DMS53 (cell line): ENCODE measurements around the gene FAM8A1.
A peak's percentile ranks its signal among the peaks of the same experiment; 100 is the strongest.

Experiments
- DNase-seq: peaks from one replicate; lab custom pipeline; 2025; lab: John Stamatoyannopoulos, UW

Gene FAM8A1

DNA sequence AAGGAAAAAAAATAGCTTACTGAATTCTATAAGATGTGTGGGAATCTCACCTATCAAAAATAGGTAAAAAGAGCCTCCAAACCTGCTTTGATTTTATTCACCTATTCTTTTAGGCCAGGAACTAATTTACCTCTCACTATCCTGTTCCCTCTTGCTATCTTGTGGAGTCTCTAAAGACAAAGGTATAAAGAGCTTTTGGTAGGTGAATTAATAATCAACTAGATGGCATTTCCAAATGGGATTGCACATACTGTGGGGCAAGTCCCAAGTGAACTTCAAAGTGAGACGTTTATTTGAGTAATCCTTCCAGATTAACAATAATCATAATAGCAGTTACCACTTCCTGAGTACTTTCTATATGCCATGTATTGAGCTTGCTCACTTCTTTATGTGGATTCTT, 2.8 kb downstream of the FAM8A1 start:
- no peak for DNase-seq

DNA sequence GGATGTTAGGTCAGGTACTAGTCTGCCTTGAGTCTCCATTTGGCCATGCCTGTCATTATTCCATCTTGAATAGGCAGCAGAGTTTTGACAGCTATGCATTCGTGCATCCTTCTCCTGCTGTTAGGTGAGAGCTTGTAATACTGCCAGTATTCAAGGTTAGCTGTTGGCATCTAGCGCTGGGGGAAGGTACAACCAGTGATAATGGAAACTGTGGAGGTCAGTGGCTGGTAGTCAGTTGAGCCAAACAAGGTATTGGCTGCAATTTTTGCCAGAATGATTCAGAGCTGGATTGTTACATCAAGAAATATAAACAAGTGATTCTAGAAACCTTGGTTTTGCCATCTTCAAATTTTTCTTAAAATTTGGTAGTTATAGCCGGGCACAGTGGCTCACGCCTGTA, 6.5 kb downstream of the FAM8A1 start:
- no peak for DNase-seq

DNA sequence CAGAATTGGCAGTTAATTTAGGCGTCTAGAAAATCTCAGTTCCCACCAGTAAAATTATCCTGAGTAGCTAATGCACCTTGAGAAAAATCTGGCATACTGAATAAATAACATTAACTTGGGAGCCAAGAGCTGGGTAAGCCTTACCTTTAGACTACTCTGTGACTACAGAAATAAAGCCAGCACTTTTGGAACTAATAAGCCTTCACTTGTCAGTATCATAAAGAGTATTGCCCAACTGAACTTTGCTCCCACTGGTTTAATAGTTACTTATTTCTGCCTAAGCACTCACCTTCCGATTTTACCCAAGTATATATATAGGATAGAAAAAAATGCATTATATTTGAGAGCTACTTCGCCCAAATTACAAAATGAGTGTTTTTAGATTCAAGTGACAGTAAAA, 10.7 kb downstream of the FAM8A1 start:
- DNase-seq = no peak

DNA sequence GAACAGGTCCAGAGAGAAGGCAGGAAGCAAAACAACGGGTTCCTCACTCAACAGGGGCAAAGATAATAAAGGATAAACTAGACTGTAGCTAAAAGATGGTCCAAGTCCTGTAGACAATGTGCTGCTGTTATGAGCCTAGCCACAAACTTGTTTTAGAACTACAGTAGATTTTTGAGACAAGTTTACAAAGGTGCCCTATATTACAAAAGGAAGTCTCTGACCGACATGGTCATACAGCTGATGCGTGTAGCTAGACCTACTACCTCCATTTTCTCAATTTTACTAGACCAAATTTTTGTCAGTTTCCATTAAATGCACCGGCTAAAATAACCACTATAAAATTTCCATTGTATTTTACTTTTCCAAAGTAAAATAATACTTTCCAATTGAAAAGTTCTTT, 11.9 kb downstream of the FAM8A1 start:
- no peak for DNase-seq

DNA sequence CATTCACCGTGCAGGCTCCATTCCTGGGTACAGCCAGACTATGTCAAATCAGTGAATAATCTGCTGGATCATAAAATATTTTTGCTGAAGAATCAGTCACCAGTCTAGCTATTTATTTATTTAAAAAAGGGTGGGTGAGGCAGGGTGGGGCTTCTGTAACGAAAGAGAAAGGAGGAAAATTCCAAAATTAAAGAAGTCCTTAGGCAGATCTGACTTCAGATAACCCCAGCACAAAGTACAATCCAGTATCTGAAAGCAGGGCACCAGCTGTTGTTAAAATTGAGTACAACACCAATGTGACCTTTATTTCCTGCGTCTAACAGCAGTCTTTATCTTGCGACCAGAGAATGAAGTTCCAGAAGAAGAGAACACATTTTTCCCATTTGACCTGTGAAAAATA, 15.7 kb downstream of the FAM8A1 start:
- DNase-seq = no peak

DNA sequence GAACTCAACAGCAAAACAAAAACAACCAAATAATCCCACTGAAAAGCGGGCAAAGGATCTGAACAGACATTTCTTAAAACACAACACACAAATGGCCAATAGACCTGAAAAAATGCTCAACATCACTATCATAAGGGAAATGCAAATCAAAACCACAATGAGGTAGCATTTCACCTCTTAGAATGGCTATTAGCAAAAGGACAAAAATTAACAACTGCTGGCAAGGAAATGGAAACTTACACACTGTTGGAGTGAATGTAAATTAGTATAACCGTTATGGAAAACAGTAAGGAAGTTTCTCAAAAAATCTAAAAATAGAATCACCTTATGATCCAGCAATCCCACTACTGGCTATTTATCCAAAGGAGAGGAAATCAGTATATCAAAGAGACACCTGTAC, 20.9 kb downstream of the FAM8A1 start:
- no peak for DNase-seq

DNA sequence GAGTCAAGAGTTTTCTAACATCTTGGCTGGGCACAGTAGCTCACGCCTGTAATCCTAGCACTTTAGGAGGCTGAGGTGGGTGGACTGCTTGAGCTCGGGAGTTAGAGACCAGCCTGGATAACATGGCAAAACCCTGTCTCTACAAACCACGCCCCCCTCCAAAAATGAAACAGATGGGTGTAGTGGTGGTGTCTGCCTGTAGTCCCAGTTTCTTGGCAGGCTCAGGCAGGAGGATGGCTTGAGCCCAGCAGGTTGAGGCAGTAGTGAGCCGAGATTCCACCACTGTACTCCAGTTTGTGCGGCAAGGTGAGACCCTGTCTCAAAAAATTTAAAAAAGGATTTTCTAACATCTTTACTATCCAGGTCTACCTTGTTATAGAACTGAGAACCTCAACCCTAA, 22.0 kb downstream of the FAM8A1 start:
- no peak for DNase-seq

DNA sequence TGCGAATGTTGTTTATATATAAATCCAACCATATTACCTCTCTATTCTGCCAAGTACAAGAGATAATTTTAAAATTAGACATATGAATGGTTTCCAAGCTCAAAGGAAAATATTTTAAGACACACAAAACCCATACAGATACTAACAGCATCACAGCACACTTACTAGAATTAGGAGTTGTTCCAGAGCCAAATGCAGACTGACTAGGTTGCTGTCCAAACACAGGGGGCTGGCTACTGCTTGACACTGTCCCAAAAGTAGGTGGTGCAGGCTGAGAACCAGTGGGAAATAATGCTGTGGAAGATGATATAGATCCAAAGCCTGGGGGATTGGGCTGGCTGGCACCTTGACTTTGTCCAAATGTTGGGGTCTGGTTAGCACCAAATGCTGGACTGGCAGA, 24.3 kb downstream of the FAM8A1 start:
- no peak for DNase-seq

DNA sequence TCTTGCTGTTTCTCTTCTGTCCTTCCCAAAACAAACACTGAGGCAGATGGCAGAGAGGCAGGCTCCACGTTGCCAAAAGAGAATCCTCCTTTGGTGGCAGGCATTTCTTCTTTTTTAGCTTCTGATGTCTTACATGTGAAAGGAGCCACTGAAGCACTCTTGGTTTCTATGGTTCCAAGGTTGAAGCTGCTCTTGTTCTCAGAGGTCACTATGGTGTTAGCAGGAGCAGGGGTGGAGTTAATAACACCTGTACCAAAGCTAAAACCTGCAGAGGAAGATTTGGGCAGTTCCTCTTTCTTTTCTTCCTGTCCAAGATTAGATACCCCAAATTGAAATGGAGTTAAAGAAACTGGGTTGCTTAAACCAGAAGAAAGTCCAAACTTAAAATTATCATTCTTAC, 28.8 kb downstream of the FAM8A1 start:
- no peak for DNase-seq

DNA sequence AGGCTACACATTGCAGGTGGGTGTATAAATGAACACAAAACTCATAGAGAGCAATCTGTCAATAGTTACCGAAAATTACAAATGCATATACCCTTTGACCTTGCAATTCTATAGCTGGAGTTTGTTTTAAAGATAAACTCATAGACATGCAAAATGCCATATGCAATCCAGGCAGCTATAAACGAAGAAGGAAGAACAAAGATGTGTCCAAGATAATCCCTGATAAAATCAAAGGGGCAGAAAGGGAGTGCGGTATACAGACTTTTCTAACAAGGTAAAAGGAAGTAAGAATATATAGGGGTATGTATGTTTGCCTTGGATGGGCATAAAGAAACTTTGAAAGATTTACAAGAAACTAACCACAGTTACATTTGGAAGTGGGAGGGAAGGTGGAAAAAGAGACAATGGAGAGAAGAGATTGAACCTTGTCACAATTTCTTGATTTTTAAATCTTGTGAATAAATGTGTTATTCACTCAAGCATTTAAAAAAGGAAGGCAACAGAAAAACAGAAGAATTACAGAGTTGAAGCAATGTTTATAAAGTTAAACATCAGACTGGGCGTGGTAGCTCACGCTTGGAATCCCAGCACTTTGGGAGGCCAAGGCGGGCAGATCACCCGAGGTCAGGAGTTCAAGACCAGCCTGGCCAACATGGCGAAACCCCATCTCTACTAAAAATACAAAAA, 29.9 kb downstream of the FAM8A1 start:
- no peak for DNase-seq

DNA sequence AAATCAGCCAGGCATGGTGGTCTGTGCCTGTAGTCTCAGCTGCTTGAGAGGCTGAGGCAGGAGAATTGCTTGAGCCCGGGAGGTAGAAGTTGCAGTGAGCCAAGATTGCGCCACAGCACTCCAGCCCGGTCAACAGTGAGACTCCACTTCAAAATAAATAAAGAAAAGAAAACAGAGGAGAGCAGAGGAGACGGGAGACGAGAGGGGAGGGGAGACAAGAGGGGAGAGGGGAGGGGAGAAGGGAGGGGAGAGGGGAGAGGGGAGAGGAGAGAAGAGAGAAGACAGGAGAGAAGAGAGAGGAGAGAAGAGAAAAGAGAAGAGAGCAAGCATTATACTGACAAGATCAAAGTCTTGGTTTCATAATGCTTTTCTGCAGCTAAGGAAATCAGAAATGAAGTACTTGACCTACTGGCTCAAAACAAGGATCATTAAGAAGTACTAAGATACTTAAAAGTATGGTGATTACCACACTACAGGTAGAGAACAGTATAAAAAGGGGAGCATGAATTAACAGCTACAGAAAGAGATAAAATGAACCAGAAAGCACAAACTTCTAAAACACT, 30.5 kb downstream of the FAM8A1 start:
- DNase-seq = no peak

DNA sequence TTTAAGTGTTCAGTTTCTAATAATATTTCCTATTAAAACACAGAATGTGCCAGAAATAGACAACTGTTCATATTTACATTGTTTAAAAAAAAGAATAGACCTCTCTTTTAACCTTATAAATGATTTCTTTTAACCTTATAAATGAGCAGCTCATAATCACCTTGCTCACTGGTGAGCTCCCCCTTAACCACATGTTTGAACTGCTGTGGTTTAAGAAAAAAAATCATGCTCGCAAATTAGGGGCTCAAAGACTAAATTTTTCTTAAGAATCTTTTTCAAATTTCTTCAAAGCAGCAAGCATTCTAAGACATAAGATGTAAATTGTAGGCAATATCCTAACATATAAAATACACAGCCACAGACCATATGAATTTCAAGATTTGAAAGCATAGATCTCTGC, 32.8 kb downstream of the FAM8A1 start:
- no peak for DNase-seq

DNA sequence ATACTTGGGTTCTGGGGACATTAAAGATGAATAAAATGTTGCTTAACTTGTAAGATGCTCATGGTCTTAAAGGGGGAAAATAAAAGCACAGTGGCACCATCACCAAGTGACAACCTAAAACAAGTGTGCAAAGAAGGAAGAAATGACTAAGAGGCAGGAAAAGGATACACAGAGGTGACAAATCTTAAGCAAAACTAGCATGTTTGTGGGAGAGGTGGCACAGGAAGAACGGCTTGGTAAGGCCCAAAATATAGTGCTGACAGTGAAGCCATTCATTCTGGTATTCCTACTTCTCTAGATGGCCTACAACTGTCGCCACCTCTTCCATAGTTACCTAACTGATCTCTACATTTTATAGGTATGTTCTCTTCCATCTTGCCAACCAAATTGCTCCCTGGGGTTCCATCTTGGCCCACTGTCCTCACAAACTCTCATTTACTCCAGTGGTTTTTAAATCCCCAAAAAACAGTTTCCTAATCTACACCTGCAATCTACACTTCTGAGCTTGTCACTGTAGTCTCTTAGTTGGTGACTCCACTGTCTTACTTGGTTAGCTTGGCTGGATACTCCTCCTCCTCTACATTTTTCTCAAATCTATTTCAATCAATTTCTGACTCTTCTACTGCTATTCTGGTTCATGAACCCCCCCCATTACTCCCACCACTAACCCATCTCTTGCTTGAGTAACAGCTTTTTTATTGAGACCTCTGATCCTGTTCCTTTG, 33.5 kb downstream of the FAM8A1 start:
- no peak for DNase-seq

DNA sequence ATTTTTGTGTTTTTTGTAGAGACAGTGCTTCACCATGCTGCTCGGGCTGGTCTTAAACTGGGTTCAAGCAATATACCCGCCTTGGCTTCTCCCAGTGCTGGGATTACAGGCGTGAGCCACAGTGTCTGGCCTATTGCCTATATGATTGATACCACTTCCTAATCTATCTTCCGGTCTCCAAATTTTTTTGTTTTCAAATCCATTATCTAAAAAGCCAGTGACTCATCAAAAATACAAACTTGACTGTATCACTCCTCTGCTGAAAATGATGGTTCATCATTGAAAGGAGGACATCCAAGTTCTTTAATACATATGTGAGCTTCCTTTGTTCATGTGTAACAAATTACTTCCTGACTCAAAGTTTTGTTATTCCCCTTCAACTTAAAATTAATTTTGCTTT, 35.5 kb downstream of the FAM8A1 start:
- DNase-seq = no peak

DNA sequence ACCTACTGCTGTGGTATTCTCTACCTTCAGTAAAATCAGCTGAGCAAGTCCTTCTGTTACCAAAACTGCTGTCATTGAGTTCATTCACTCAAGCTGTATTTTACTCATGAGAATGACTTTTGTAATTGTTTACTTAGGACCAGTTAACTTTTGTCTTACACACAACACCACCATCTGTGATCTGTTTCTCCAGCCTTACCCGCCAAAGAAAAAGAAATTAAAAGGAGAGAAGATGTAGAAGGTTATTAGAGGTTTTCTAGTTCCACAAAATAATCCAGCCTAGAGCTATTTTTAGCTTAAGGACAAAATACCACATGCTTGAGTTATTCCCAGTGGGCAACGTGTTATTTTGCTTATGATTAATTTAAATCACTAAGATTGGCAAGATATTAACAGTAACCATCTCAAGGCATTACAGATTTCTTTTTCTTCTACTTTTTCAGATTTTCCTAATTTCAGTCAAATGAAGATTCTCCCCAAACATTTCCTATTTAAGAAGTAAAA, 38.2 kb downstream of the FAM8A1 start:
- no peak for DNase-seq

DNA sequence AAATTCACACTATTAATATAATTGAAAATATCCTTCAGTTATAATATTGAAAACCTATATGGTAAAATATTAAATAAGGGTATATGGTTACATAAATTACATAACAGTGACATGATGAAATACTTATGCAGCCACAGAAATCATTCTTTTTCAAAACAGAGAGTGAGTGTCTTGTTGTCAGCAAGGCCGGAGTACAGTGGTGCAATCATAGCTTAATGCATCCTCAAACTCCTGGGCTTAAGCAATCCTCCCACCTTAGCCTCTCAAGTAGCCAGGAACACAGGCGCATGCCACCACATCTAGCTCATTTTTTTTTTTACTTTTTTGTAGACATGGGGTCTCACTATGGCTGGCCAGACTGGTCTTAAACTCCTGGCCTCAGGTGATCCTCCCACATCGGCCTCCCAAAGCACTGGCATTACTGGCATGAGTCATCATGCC, 40.4 kb downstream of the FAM8A1 start:
- no peak for DNase-seq

DNA sequence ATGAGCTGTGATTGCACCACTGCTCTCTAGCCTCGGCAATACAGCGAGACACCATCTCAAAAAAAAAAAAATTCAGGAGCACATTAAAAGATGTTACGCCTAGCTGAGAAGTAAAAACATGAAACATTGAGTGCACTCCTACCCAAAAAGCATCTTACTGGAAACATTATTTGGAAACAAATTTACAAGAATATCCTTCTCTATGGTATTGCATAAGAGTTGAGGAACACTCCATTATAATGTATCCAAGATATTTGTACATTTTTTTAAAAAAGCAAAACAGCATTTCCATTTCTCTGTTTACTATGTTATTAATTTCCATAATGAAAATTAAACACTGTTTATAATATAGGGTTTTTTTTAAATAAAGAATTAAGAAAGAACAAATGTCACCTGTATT, 48.6 kb downstream of the FAM8A1 start:
- no peak for DNase-seq

DNA sequence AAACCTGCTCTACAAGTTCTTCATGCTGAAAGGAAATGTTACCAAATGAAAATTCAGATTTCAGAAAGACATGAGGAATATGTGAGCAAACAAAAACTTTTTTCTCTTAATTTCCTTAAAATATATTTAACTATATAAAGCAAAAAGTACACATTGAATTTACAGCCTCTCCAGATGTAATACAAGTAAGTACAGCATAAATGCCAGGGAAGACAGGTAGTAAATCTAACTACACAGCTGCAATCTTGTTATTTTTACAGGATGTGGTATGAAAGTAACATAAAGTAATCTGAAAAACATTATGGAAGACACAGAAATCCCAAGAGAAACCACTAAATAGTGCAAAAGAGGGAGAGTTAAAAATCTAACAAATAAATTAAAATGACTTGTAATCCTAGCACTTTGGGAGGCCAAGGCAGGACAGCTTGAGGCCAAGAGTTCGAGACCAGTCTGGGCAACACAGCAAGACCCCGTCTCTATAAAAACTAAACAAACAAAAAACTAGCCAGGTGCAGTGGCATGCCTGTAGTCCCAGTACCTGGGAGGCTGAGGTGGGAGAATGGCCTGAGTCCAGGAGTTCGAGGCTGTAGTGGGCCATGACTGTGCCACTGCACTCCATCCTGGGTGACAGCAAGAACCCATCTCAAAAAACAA, 50.7 kb downstream of the FAM8A1 start:
- no peak for DNase-seq

DNA sequence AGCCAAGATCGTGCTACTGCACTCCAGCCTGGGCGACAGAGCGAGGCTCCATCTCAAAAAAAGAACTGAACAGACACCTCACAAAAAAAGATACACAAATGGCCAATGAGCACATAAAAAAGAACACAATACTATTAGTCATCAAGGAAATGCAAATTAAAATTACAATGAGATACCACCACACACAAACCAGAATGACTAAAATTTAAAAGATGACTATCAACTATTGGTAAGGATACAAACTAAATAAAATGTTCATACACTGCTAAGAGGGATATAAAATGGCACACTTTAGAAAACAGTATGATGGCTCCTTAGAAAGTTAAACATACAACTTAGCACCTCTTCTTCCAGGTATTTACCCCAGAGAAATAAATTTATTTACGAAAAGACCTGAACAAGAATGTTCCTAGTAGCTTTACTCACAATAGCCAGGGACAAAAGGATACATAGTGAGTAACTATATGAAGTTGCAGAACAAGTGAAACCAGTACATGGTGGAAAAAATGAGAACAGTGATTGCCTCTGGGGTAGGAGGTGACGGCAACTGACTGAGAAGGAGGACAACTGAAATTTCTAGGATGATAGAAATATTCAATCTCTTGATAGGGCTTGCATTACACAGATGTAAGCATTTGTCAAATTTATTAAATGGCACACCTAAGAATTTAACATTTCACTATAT, 53.2 kb downstream of the FAM8A1 start:
- DNase-seq = no peak

DNA sequence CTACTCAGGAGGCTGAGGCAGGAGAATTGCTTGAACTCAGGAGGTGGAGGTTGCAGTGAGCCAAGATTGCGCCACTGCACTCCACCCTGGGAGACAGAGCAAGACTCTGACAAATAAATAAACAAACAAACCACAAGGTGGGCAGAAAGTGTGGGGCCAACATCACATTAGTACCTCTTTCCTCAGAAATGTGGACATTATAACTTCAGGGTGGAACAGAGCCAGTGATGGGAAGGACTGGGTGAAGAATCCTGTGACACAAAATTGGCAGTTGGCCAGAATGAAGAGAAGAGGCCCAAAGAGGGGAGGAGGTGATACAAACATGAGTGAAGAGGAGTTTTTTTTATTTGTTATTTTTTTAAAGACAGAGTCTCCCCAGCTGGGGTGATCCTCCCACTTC, 56.0 kb downstream of the FAM8A1 start:
- DNase-seq = peak; percentile 25

DNA sequence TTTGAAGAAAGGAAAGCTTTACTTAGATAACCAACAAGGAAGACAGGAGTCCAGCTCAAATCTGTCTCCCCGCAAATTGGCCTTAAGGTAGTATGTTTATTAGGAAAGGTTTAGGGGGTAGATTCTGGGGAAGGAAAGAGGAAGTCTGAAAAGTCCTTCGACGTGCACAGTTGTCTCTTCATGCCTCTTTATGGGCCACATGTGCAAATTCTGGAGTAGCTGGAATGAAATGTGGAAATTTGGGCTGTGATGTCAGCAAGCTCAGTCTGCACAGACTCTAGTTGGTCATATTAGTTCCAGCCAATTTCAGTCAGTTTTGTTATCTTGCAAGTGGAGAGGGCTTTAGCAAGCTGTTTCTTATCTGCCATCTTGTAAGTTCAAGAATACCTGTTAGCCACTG, 56.5 kb downstream of the FAM8A1 start:
- DNase-seq = no peak
